ENCODE data around the gene CHGA.

CHGA gene

GRCh38 chr14:92967346-92967926 is 44.5 kb downstream of the CHGA start:
- Histone ChIP-seq H3K4me3 (ENCODE audit: low read depth, low read length) (no peak overlapping the region), H3K27me3 (replicated peaks) (no peaks in the 10 kb centered on the region), H3K27ac (no peak overlapping the region), H3K36me3 (replicated peaks) (no peaks in the 10 kb centered on the region)
- DNase-seq, result no peak
- TF ChIP-seq, protein P1, sequence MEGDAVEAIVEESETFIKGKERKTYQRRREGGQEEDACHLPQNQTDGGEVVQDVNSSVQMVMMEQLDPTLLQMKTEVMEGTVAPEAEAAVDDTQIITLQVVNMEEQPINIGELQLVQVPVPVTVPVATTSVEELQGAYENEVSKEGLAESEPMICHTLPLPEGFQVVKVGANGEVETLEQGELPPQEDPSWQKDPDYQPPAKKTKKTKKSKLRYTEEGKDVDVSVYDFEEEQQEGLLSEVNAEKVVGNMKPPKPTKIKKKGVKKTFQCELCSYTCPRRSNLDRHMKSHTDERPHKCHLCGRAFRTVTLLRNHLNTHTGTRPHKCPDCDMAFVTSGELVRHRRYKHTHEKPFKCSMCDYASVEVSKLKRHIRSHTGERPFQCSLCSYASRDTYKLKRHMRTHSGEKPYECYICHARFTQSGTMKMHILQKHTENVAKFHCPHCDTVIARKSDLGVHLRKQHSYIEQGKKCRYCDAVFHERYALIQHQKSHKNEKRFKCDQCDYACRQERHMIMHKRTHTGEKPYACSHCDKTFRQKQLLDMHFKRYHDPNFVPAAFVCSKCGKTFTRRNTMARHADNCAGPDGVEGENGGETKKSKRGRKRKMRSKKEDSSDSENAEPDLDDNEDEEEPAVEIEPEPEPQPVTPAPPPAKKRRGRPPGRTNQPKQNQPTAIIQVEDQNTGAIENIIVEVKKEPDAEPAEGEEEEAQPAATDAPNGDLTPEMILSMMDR (IDR thresholded peaks at IDR 0.05; ENCODE audit: low read depth, low read length, missing control alignments), result no peak
- in situ Hi-C loops (cut with HindIII; ENCODE audit: low pct_ligation_motif_present, low sequenced_read_pairs), result no loop called here

DNA sequence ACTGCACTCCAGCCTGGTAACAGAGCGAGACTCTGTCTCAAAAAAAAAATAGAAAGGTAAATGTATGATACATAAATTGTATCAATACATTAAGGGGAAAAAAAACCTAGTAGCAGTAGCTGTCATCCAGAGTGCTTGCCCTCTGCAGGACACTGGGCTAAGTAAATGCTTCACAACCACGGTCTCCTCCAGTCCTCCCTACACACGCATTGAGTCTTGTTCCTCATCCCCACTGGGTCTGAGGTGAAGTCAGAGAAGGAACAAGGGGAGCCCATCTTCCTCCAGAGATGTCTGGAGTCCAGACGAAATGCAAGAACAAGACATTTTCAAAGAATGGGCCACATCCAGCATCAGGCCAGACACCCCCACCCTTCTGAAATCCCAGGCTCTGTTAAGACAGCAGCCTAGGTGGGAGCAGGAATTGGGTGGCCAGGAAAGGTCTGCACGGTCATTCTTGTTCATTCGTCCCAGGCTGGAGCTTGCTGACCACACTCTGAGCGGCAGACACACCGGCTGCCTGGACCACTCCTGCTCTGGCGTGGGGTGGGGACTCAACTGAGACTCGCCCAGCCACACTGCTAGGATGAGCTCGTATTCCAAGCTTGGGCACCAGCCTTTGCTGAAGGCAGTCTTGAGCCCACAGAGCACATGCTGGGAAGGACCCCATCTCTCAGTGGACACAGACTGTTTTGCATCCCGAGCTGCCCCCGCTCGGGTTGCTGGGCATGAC is 45.5 kb downstream of the CHGA start:
- TF ChIP-seq, protein P1 (IDR thresholded peaks at IDR 0.05; ENCODE audit: low read depth, low read length, missing control alignments), result no peak
- H3K36me3 ChIP-seq (replicated peaks), result no peaks in the 10 kb centered on the region
- H3K27ac ChIP-seq, result no peak overlapping the region
- no peaks in the 10 kb centered on the region for H3K27me3 ChIP-seq (replicated peaks)
- no peak for DNase-seq
- no peak overlapping the region for H3K4me3 ChIP-seq (ENCODE audit: low read depth, low read length)
- in situ Hi-C loops (cut with HindIII; ENCODE audit: low pct_ligation_motif_present, low sequenced_read_pairs), result no loop called here

- Histone ChIP-seq H3K36me3 (replicated peaks) (no peaks in the 10 kb centered on the region), H3K27me3 (replicated peaks) (no peaks in the 10 kb centered on the region), H3K4me3 (ENCODE audit: low read depth, low read length) (no peak overlapping the region), H3K27ac (no peak overlapping the region)
- in situ Hi-C loops (cut with HindIII; ENCODE audit: low pct_ligation_motif_present, low sequenced_read_pairs), result no loop called here
- TF ChIP-seq, protein P1 (IDR thresholded peaks at IDR 0.05; ENCODE audit: low read depth, low read length, missing control alignments), result no peak
- DNase-seq, result no peak
These were observed 46.5 kb downstream of the CHGA start for GRCh38 chr14:92969430-92969829.

DNA sequence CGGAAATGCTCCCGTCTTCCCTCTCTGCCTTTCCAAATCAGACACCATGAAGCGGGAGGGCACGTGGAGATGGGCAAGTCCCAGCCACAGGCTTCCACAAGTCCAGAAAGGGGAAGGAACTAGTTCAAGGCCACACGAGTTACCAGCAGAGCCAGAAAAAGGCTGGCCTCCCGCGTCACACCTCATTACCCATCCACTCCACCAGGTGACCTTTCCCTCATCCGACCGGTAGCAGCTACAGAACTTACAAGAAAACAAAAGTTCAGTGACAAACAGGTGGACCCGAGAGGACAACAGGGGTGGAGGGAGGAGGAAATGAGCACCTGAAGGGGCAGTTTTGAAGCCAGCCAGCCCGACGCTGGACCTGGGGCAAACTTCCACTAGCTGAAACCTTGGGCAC is 46.9 kb downstream of the CHGA start:
- Histone ChIP-seq H3K27me3 (replicated peaks) (no peaks in the 10 kb centered on the region), H3K27ac (no peak overlapping the region), H3K36me3 (replicated peaks) (no peaks in the 10 kb centered on the region), H3K4me3 (ENCODE audit: low read depth, low read length) (no peak overlapping the region)
- no peak for DNase-seq
- in situ Hi-C loops (cut with HindIII; ENCODE audit: low pct_ligation_motif_present, low sequenced_read_pairs), result no loop called here
- TF ChIP-seq, protein P1 (IDR thresholded peaks at IDR 0.05; ENCODE audit: low read depth, low read length, missing control alignments), result no peak

DNA sequence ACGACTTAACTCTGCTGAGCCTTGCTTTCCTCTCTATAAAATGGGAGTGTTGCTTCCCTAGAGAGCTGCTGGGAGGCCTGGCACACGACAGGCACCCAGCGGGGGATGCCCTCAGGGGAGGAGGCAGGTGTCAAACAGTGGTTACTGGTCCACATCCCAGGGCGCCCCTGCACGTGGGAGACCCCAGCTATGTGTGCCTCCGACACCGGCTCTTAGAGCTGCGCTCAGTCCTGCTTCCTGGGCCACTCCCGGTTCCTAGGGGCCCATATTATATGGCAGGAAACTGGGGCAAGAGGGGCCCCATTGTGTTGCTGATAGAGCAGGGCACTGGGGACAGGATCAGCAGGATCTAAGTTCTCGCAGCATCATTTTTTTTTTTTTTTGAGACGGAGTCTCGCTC is 47.3 kb downstream of the CHGA start:
- DNase-seq, result no peak
- Histone ChIP-seq H3K27ac (no peak overlapping the region), H3K27me3 (replicated peaks) (no peaks in the 10 kb centered on the region), H3K4me3 (ENCODE audit: low read depth, low read length) (no peak overlapping the region), H3K36me3 (replicated peaks) (no peaks in the 10 kb centered on the region)
- TF ChIP-seq, protein P1 (IDR thresholded peaks at IDR 0.05; ENCODE audit: low read depth, low read length, missing control alignments), result no peak
- in situ Hi-C loops (cut with HindIII; ENCODE audit: low pct_ligation_motif_present, low sequenced_read_pairs), result no loop called here

Measured in brain microvascular endothelial cell (primary cell).